GM23338 (cell line): ENCODE measurements around the gene UFD1. TPM values are rescaled to one million over a fixed set of nuclear protein-coding genes. Genes with fewer than 3 reads are reported as not detected.
A peak's percentile ranks its signal among the peaks of the same experiment; 100 is the strongest.

ENCODE experiments used
- ATAC-seq: fragments of 200-7000 bp; cut with Tn5 transposase; 3 replicates; pipeline ENCODE4 v1.9.1; 2020
- DNase-seq: peaks from one replicate; pipeline ENCODE4 v3.0.0-alpha.2; 2015; ENCODE audit warnings: low spot score
- H2AFZ ChIP-seq: fragments of 200-600 bp; sonication (generic); 2 replicates; pipeline ENCODE4 v1.8.0; 2016; ENCODE audit warnings: antibody characterized with exemption, mild to moderate bottlenecking, moderate library complexity
- H3F3A ChIP-seq: fragments of 200-600 bp; sonication (generic); replicated peaks from 2 replicates; pipeline ENCODE4 v1.8.0; 2017; ENCODE audit warnings: antibody characterized with exemption, mixed run types, low read depth
- H3K27ac ChIP-seq: fragments of 200-600 bp; sonication (generic); 2 replicates; pipeline ENCODE4 v1.6.1; 2016; ENCODE audit warnings: low read depth
- H3K27me3 ChIP-seq: fragments of 200-600 bp; sonication (generic); 2 replicates; pipeline ENCODE4 v1.8.0; 2016; ENCODE audit warnings: mild to moderate bottlenecking, mixed run types, moderate library complexity; ENCODE audit not compliant: insufficient read depth
- H3K36me3 ChIP-seq: fragments of 200-600 bp; sonication (generic); 2 replicates; pipeline ENCODE4 v1.8.0; 2016; ENCODE audit warnings: mild to moderate bottlenecking; ENCODE audit not compliant: insufficient read depth
- H3K4me1 ChIP-seq: fragments of 200-600 bp; sonication (generic); 2 replicates; pipeline ENCODE4 v1.8.0; 2016; ENCODE audit warnings: mild to moderate bottlenecking, moderate library complexity; ENCODE audit not compliant: insufficient read depth
- H3K4me2 ChIP-seq: fragments of 200-600 bp; sonication (generic); 2 replicates; pipeline ENCODE4 v1.7.1; 2017; ENCODE audit warnings: mixed run types
- H3K4me3 ChIP-seq: fragments of 200-600 bp; sonication (generic); 2 replicates; pipeline ENCODE4 v1.6.1; 2016; ENCODE audit warnings: mixed run types
- H3K79me2 ChIP-seq: fragments of 200-600 bp; sonication (generic); replicated peaks from 2 replicates; pipeline ENCODE4 v1.8.0; 2017; ENCODE audit warnings: mild to moderate bottlenecking; ENCODE audit not compliant: insufficient read depth
- H3K9me2 ChIP-seq: fragments of 200-600 bp; sonication (generic); 2 replicates; pipeline ENCODE4 v1.8.0; 2017; ENCODE audit not compliant: insufficient read depth
- H4K20me1 ChIP-seq: fragments of 200-600 bp; sonication (generic); replicated peaks from 2 replicates; pipeline ENCODE4 v1.8.0; 2017; ENCODE audit warnings: mild to moderate bottlenecking; ENCODE audit not compliant: insufficient read depth
- H3K27ac Mint-ChIP-seq: 2 replicates; pipeline ENCODE4 v1.8.0; 2020; ENCODE audit warnings: inconsistent platforms, mild to moderate bottlenecking, moderate library complexity, mixed read lengths
- H3K27me3 Mint-ChIP-seq: 3 replicates; pipeline ENCODE4 v1.8.0; 2022; ENCODE audit warnings: low read depth, mild to moderate bottlenecking, moderate library complexity, mixed read lengths, inconsistent platforms; ENCODE audit not compliant: insufficient read depth, poor library complexity
- H3K36me3 Mint-ChIP-seq: 3 replicates; pipeline ENCODE4 v1.8.0; 2021; ENCODE audit warnings: low read depth, mild to moderate bottlenecking, inconsistent platforms, moderate library complexity, mixed read lengths
- H3K4me1 Mint-ChIP-seq: 3 replicates; pipeline ENCODE4 v1.8.0; 2020; ENCODE audit warnings: mild to moderate bottlenecking, inconsistent platforms, mixed read lengths
- H3K4me3 Mint-ChIP-seq: 3 replicates; pipeline ENCODE4 v1.8.0; 2021; ENCODE audit warnings: moderate library complexity, mild to moderate bottlenecking, inconsistent platforms, mixed read lengths
- H3K9me3 Mint-ChIP-seq: 3 replicates; pipeline ENCODE4 v1.8.0; 2020; ENCODE audit warnings: moderate library complexity, mild to moderate bottlenecking, inconsistent platforms, mixed read lengths
- CTCF ChIP-seq, 2 experiments: fragments of 200-600 bp in 1 of 2; sonication (generic) in 1 of 2; conservative IDR thresholded peaks; 2 replicates each; pipeline versions ENCODE4 v1.5.1 to v1.6.1; 2016 to 2017; ENCODE audit warnings: antibody characterized with exemption in 2 of 2, low read depth in 2 of 2, mild to moderate bottlenecking in 2 of 2, moderate library complexity in 1 of 2
- ETS1 ChIP-seq: IDR thresholded peaks from 2 replicates; pipeline ENCODE4 v1.6.1; 2016; ENCODE audit warnings: antibody characterized with exemption
- EZH2 ChIP-seq: fragments of 200-600 bp; sonication (generic); IDR thresholded peaks from one replicate; pipeline ENCODE4 v1.8.0; 2017; ENCODE audit warnings: antibody characterized with exemption, mild to moderate bottlenecking, low read depth; ENCODE audit not compliant: unreplicated experiment
- EZH2phosphoT487 ChIP-seq: fragments of 200-600 bp; sonication (generic); IDR thresholded peaks from one replicate; pipeline ENCODE4 v1.8.1; 2018; ENCODE audit warnings: antibody characterized with exemption; ENCODE audit not compliant: unreplicated experiment
- NANOG ChIP-seq: IDR thresholded peaks from 2 replicates; pipeline ENCODE4 v1.6.1; 2016; ENCODE audit warnings: antibody characterized with exemption, borderline replicate concordance
- POLR2AphosphoS5 ChIP-seq: IDR thresholded peaks from 2 replicates; pipeline ENCODE4 v1.6.1; 2016; ENCODE audit warnings: antibody characterized with exemption, low read depth
- REST ChIP-seq: IDR thresholded peaks from one replicate; pipeline ENCODE4 v1.6.1; 2018; ENCODE audit warnings: antibody characterized with exemption; ENCODE audit not compliant: unreplicated experiment
- STAT1 ChIP-seq: IDR thresholded peaks from one replicate; pipeline ENCODE4 v1.6.1; 2016; ENCODE audit warnings: antibody characterized with exemption; ENCODE audit not compliant: unreplicated experiment
- ZNF114 ChIP-seq: fragments of 250-450 bp; sonication (Bioruptor Pico); IDR thresholded peaks from 2 replicates; pipeline ENCODE4 v1.5.0; 2020; ENCODE audit warnings: mild to moderate bottlenecking, moderate library complexity
- ZNF331 ChIP-seq: fragments of 250-450 bp; sonication (Bioruptor Pico); IDR thresholded peaks from 2 replicates; pipeline ENCODE4 v1.5.0; 2020; ENCODE audit warnings: low read depth, mild to moderate bottlenecking, moderate library complexity
- polyA plus RNA-seq: library from polyadenylated mRNA; unstranded; fragments of >200 nt; fragmentation: Nextera tagmentation; extraction: Ambion mirVana; gene quantifications from 2 replicates; pipeline ENCODE4 v1.2.1, GENCODE V29; 2016
- total RNA-seq: library from RNA; depleted of rRNA; stranded (reverse); fragments of >200 nt; shearing (Covaris generic); gene quantifications from 2 replicates; pipeline ENCODE4 v1.2.3, GENCODE V29; 2014

Gene UFD1
- total and polyA plus RNA-seq, 2 experiments from 2014 or later: 53.5 to 93.8 TPM

GRCh38 chr22:19504900-19505734 lies 26.1 kb upstream of the UFD1 start:
- Histone ChIP-seq H3K79me2 (no peaks in the 10 kb centered on the region), H2AFZ (no peak overlapping the region), H3K27ac (no peak overlapping the region), H3F3A (0 out of 2 replicates have a peak, but pooled peaks cover 3% of the 10 kb centered on the region), H4K20me1 (no peaks in the 10 kb centered on the region), H3K36me3 (no peaks in the 10 kb centered on the region), H3K4me2 (no peak overlapping the region), H3K9me2 (no peaks in the 10 kb centered on the region), H3K27me3 (no peaks in the 10 kb centered on the region), H3K4me3 (no peak overlapping the region), H3K4me1 (no peaks in the 10 kb centered on the region)
- TF ChIP-seq REST (no peak), STAT1 (no peak), EZH2phosphoT487 (no peak), POLR2AphosphoS5 (no peak)
- Mint-ChIP-seq H3K27me3 (peaks cover 11% of the 10 kb centered on the region), H3K27ac (peak overlapping the region; percentile 52; the same call in 1 of the 2 replicates), H3K9me3 (no peaks in the 10 kb centered on the region), H3K4me3 (no peak overlapping the region), H3K4me1 (peaks cover 6% of the 10 kb centered on the region), H3K36me3 (peaks cover 29% of the 10 kb centered on the region)
- ATAC-seq (peak; percentile 38), DNase-seq (no peak)

- peak; percentile 65 for DNase-seq
- no peaks in the 10 kb centered on the region for H3K9me2 ChIP-seq
- 0 out of 2 replicates have a peak, but pooled peaks cover 3% of the 10 kb centered on the region for H3F3A ChIP-seq
- H2AFZ ChIP-seq: no peak overlapping the region
- H3K36me3 Mint-ChIP-seq: peaks cover 25% of the 10 kb centered on the region
- no peaks in the 10 kb centered on the region for H3K27me3 ChIP-seq
- H4K20me1 ChIP-seq: no peaks in the 10 kb centered on the region
- no peaks in the 10 kb centered on the region for H3K79me2 ChIP-seq
- H3K9me3 Mint-ChIP-seq: no peaks in the 10 kb centered on the region
- TF ChIP-seq NANOG: no peak
- peak in 1 of 2 experiments; percentile 40; a peak in 3 of 4 replicates for TF ChIP-seq CTCF (conservative IDR thresholded peaks at IDR 0.05; ENCODE audit: low read depth in 2 of 2)
- no peak for TF ChIP-seq ZNF114 (CRISPR knock-in tag)
- TF ChIP-seq REST: no peak
- TF ChIP-seq EZH2: no peak
- no peak for TF ChIP-seq EZH2phosphoT487
- no peak for TF ChIP-seq ETS1
- TF ChIP-seq ZNF331 (CRISPR knock-in tag): no peak
- H3K4me3 ChIP-seq: no peak overlapping the region
- H3K27me3 Mint-ChIP-seq: peaks cover 11% of the 10 kb centered on the region
- H3K36me3 ChIP-seq: no peaks in the 10 kb centered on the region
- ATAC-seq: peak; percentile 84
- no peak overlapping the region for H3K4me3 Mint-ChIP-seq
- no peak overlapping the region for H3K4me2 ChIP-seq
- H3K27ac Mint-ChIP-seq: no peak overlapping the region
- no peaks in the 10 kb centered on the region for H3K4me1 ChIP-seq
- H3K27ac ChIP-seq: peak overlapping the region; percentile 26; the same call in 1 of the 2 replicates
- peaks cover 6% of the 10 kb centered on the region for H3K4me1 Mint-ChIP-seq
These were observed 24.9 kb upstream of the UFD1 start for GRCh38 chr22:19503869-19504268.
